ENCODE measurements around the gene EFCAB11. TPM values are rescaled to one million over a fixed set of nuclear protein-coding genes. Genes with fewer than 3 reads are reported as not detected.

The EFCAB11 gene
- total RNA-seq, 2 experiments from 2014 or later, result 4.8 to 6.3 TPM

GRCh38 chr14:89983375-89983774 is 28.8 kb upstream of the EFCAB11 start:
- intact Hi-C loops (cut with DNase I, micrococcal nuclease), result no loop called here
- ChIA-PET POLR2A (no interaction called here), CTCF (interaction anchor here (0.7 to 2.6 kb wide), 2 partner anchors 11 to 21 kb away, joined by 3 to 12 read pairs; no protein-coding TSS in a partner anchor)
- DNase-seq (no peak), ATAC-seq (no peak)
- no peaks in the 10 kb centered on the region for H3K9me3 Mint-ChIP-seq (ENCODE audit: low read depth)
- H3K36me3 Mint-ChIP-seq (ENCODE audit: low read depth), result peaks cover 62% of the 10 kb centered on the region
- H3K4me3 Mint-ChIP-seq, result no peak overlapping the region
- H3K4me1 Mint-ChIP-seq, result no peaks in the 10 kb centered on the region
- H3K27me3 Mint-ChIP-seq, result no peaks in the 10 kb centered on the region
- H3K27ac Mint-ChIP-seq, result no peak overlapping the region

GRCh38 chr14:89978656-89979055 is 24.1 kb upstream of the EFCAB11 start:
- POLR2A ChIA-PET, result no interaction called here
- intact Hi-C loops (cut with DNase I, micrococcal nuclease), result no loop called here
- H3K36me3 Mint-ChIP-seq (ENCODE audit: low read depth), result peaks cover 62% of the 10 kb centered on the region

GRCh38 chr14:89977668-89978067 is 23.1 kb upstream of the EFCAB11 start:
- Mint-ChIP-seq H3K4me1 (no peaks in the 10 kb centered on the region), H3K27me3 (no peaks in the 10 kb centered on the region), H3K36me3 (ENCODE audit: low read depth) (peaks cover 63% of the 10 kb centered on the region), H3K27ac (no peak overlapping the region), H3K9me3 (ENCODE audit: low read depth) (no peaks in the 10 kb centered on the region), H3K4me3 (no peak overlapping the region)
- POLR2A ChIA-PET, result no interaction called here
- ATAC-seq, result no peak
- no peak for DNase-seq
- intact Hi-C loops (cut with DNase I, micrococcal nuclease), result no loop called here
- CTCF ChIA-PET, result interaction anchor here (0.6 to 1.8 kb wide), 3 partner anchors 18 to 132 kb away, joined by 3 to 4 read pairs (median 3); no protein-coding TSS in a partner anchor

More at GRCh38 chr14:89978656-89979055, 24.1 kb upstream of the EFCAB11 start:
- Mint-ChIP-seq H3K27me3 (no peaks in the 10 kb centered on the region), H3K9me3 (ENCODE audit: low read depth) (no peaks in the 10 kb centered on the region), H3K4me1 (no peaks in the 10 kb centered on the region), H3K4me3 (no peak overlapping the region), H3K27ac (no peak overlapping the region)
- ATAC-seq, result no peak
- DNase-seq, result no peak
- CTCF ChIA-PET, result interaction anchor here (0.6 to 0.9 kb wide), 2 partner anchors 9 to 49 kb away, joined by 3 to 4 read pairs; no protein-coding TSS in a partner anchor

- ChIA-PET CTCF (interaction anchor here (0.6 to 4.5 kb wide), 18 partner anchors 9 to 393 kb away, joined by 3 to 53 read pairs (median 4); partner anchors contain the start of genes EFCAB11 and KCNK13), POLR2A (interaction anchor here (0.6 kb wide), 1 partner anchor 232 kb away, joined by 3 read pairs; no protein-coding TSS in a partner anchor)
- H3K4me1 Mint-ChIP-seq, result no peaks in the 10 kb centered on the region
- no peaks in the 10 kb centered on the region for H3K9me3 Mint-ChIP-seq (ENCODE audit: low read depth)
- no peaks in the 10 kb centered on the region for H3K27me3 Mint-ChIP-seq
- ATAC-seq (peak; percentile 63), DNase-seq (peak; percentile 70)
- no peak overlapping the region for H3K27ac Mint-ChIP-seq
- no peak overlapping the region for H3K4me3 Mint-ChIP-seq
- intact Hi-C loops (cut with DNase I, micrococcal nuclease), result loop anchor here (1.0 kb wide), 3 partner anchors 34 to 262 kb away; no protein-coding TSS in a partner anchor
- peaks cover 66% of the 10 kb centered on the region for H3K36me3 Mint-ChIP-seq (ENCODE audit: low read depth)
Measured at GRCh38 chr14:89973234-89973823, 18.8 kb upstream of the EFCAB11 start.

GRCh38 chr14:89965839-89966238 is 11.3 kb upstream of the EFCAB11 start:
- ChIA-PET POLR2A (no interaction called here), CTCF (interaction anchor here (0.6 to 1.4 kb wide), 5 partner anchors 10 to 1469 kb away, joined by 3 to 4 read pairs (median 3); no protein-coding TSS in a partner anchor)
- peaks cover 42% of the 10 kb centered on the region for H3K4me1 Mint-ChIP-seq
- H3K9me3 Mint-ChIP-seq (ENCODE audit: low read depth), result no peaks in the 10 kb centered on the region
- ATAC-seq (no peak), DNase-seq (no peak)
- no peak overlapping the region for H3K4me3 Mint-ChIP-seq
- intact Hi-C loops (cut with DNase I, micrococcal nuclease), result no loop called here
- peak overlapping the region; percentile 37 for H3K27ac Mint-ChIP-seq
- H3K27me3 Mint-ChIP-seq, result no peaks in the 10 kb centered on the region
- H3K36me3 Mint-ChIP-seq (ENCODE audit: low read depth), result peaks cover 76% of the 10 kb centered on the region

- ChIA-PET POLR2A (no interaction called here), CTCF (interaction anchor here (0.6 to 8.5 kb wide), 2 partner anchors 9 to 28 kb away, joined by 3 to 53 read pairs; no protein-coding TSS in a partner anchor)
- Mint-ChIP-seq H3K4me3 (no peak overlapping the region), H3K27me3 (no peaks in the 10 kb centered on the region), H3K36me3 (ENCODE audit: low read depth) (peaks cover 76% of the 10 kb centered on the region), H3K27ac (no peak overlapping the region), H3K9me3 (ENCODE audit: low read depth) (peaks cover under 1% of the 10 kb centered on the region), H3K4me1 (peaks cover 65% of the 10 kb centered on the region)
- no peak for DNase-seq
- intact Hi-C loops (cut with DNase I, micrococcal nuclease), result no loop called here
- no peak for ATAC-seq
Measured at GRCh38 chr14:89963288-89963978, 8.9 kb upstream of the EFCAB11 start.

- Mint-ChIP-seq H3K9me3 (ENCODE audit: low read depth) (peaks cover 3% of the 10 kb centered on the region), H3K27me3 (no peaks in the 10 kb centered on the region), H3K36me3 (ENCODE audit: low read depth) (peaks cover 80% of the 10 kb centered on the region), H3K27ac (peak overlapping the region; percentile 82), H3K4me3 (no peak overlapping the region), H3K4me1 (peaks cover 80% of the 10 kb centered on the region)
- DNase-seq, result no peak
- no peak for ATAC-seq
- CTCF ChIA-PET, result interaction anchor here (4.0 to 8.5 kb wide), 2 partner anchors 12 to 22 kb away, joined by 27 to 53 read pairs; no protein-coding TSS in a partner anchor
- POLR2A ChIA-PET, result no interaction called here
- intact Hi-C loops (cut with DNase I, micrococcal nuclease), result no loop called here
Measured at GRCh38 chr14:89960914-89961313, 6.4 kb upstream of the EFCAB11 start.

GRCh38 chr14:89959853-89960445 is 5.4 kb upstream of the EFCAB11 start:
- intact Hi-C loops (cut with DNase I, micrococcal nuclease), result loop anchor here (5.0 to 10.0 kb wide), 7 partner anchors 102 to 1953 kb away; partner anchors contain the start of genes GPR65 (in 1 of the 2) and KCNK13 (in 1 of the 2)
- H3K9me3 Mint-ChIP-seq (ENCODE audit: low read depth), result peaks cover 3% of the 10 kb centered on the region
- no peak overlapping the region for H3K4me3 Mint-ChIP-seq
- H3K4me1 Mint-ChIP-seq, result peaks cover 72% of the 10 kb centered on the region
- POLR2A ChIA-PET, result no interaction called here
- H3K27ac Mint-ChIP-seq, result peak overlapping the region; percentile 82
- peak; percentile 21 for ATAC-seq
- H3K27me3 Mint-ChIP-seq, result no peaks in the 10 kb centered on the region
- DNase-seq, result no peak
- peaks cover 74% of the 10 kb centered on the region for H3K36me3 Mint-ChIP-seq (ENCODE audit: low read depth)
- CTCF ChIA-PET, result interaction anchor here (0.8 to 8.5 kb wide), 4 partner anchors 13 to 102 kb away, joined by 3 to 53 read pairs (median 16); partner anchors contain the start of gene KCNK13

- Mint-ChIP-seq H3K4me1 (peaks cover 66% of the 10 kb centered on the region), H3K27me3 (no peaks in the 10 kb centered on the region), H3K9me3 (ENCODE audit: low read depth) (peaks cover 3% of the 10 kb centered on the region), H3K27ac (no peak overlapping the region), H3K36me3 (ENCODE audit: low read depth) (peaks cover 65% of the 10 kb centered on the region), H3K4me3 (no peak overlapping the region)
- ATAC-seq (no peak), DNase-seq (no peak)
- CTCF ChIA-PET, result interaction anchor here (2.2 to 8.5 kb wide), 3 partner anchors 14 to 103 kb away, joined by 5 to 53 read pairs (median 27); partner anchors contain the start of gene KCNK13
- intact Hi-C loops (cut with DNase I, micrococcal nuclease), result loop anchor here (5.0 to 10.0 kb wide), 7 partner anchors 103 to 1952 kb away; partner anchors contain the start of genes GPR65 (in 1 of the 2) and KCNK13 (in 1 of the 2)
- POLR2A ChIA-PET, result no interaction called here
Measured at GRCh38 chr14:89958966-89959365, 4.4 kb upstream of the EFCAB11 start.

GRCh38 chr14:89957791-89958190 is 3.3 kb upstream of the EFCAB11 start:
- intact Hi-C loops (cut with DNase I, micrococcal nuclease), result loop anchor here (5.0 to 10.0 kb wide), 7 partner anchors 105 to 1950 kb away; partner anchors contain the start of genes GPR65 (in 1 of the 2) and KCNK13 (in 1 of the 2)
- ChIA-PET CTCF (interaction anchor here (0.6 to 8.5 kb wide), 7 partner anchors 15 to 1970 kb away, joined by 3 to 53 read pairs (median 5); no protein-coding TSS in a partner anchor), POLR2A (interaction anchor here (0.9 kb wide), 1 partner anchor 310 kb away, joined by 3 read pairs; no protein-coding TSS in a partner anchor)
- Mint-ChIP-seq H3K4me1 (peaks cover 59% of the 10 kb centered on the region), H3K27ac (peak overlapping the region; percentile 96), H3K4me3 (peak overlapping the region; percentile 94), H3K27me3 (no peaks in the 10 kb centered on the region), H3K36me3 (ENCODE audit: low read depth) (peaks cover 53% of the 10 kb centered on the region), H3K9me3 (ENCODE audit: low read depth) (peaks cover 3% of the 10 kb centered on the region)
- no peak for ATAC-seq
- DNase-seq, result no peak

Data from activated CD4-positive, alpha-beta T cell treated with anti-CD3 and anti-CD28 coated beads for 36 hours (primary cell).